Esophagus squamous epithelium (tissue), 4 donors: ENCODE results near the gene SALL3.

Experiments
- POLR2A ChIP-seq, 4 donors: fragments of 450-650 bp; IDR thresholded peaks; one replicate each; pipeline ENCODE4 v1.6.1; 2017; ENCODE audit warnings: antibody characterized with exemption in 4 of 4, mild to moderate bottlenecking in 4 of 4, moderate library complexity in 3 of 4
- TF ChIP-seq, protein P1 (sequence below), 6 experiments: fragments of 450-650 bp in 4 of 6; fragments of 200-600 bp in 2 of 6; sonication (generic) in 2 of 6; IDR thresholded peaks; one replicate each; pipeline ENCODE4 v1.5.1; 2016 to 2019; ENCODE audit warnings: antibody characterized with exemption in 6 of 6, mild to moderate bottlenecking in 4 of 6, moderate library complexity in 4 of 6

DNA sequence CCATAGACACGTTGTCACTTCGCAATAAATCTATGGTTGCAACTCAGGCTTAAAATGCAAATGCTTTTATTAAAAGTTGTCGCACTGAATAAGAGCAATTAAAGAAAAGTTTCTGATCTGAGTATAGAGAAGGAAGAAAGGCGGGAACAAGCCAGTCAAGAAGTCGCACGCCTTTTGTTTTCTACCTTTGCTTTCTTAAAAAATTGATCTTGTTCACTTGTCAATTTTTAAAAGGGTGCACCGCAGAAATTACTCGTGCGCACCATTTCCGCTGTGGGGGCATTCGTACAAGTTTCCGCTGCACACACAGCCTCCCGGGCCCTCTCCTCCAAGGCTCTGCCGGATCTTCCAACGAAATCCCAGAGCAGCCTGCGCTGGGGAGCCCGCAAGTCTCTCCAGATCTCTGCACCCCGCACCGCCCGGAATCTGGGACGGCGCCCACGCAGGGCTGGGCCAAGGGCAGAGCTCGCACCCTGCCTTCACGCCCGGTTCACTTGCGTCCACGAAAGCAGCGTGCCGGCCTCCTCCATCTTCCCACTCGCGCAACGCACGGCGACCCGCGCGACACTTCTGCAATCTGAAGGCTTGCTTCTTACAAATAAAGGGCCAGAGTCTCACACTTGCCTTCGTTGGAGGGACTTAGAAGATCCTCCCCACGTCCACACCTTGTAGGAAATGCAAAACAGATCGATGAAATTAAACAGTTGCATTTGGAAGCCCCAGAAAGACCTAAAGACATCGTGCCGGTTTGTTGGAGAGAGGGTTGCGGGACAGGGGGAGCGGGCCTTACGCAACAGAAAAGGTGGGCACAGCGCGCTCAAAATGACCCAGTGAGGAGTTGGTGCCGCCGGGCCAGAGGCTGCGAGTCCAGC, 2.6 kb upstream of the SALL3 start:
- TF ChIP-seq, protein P1, sequence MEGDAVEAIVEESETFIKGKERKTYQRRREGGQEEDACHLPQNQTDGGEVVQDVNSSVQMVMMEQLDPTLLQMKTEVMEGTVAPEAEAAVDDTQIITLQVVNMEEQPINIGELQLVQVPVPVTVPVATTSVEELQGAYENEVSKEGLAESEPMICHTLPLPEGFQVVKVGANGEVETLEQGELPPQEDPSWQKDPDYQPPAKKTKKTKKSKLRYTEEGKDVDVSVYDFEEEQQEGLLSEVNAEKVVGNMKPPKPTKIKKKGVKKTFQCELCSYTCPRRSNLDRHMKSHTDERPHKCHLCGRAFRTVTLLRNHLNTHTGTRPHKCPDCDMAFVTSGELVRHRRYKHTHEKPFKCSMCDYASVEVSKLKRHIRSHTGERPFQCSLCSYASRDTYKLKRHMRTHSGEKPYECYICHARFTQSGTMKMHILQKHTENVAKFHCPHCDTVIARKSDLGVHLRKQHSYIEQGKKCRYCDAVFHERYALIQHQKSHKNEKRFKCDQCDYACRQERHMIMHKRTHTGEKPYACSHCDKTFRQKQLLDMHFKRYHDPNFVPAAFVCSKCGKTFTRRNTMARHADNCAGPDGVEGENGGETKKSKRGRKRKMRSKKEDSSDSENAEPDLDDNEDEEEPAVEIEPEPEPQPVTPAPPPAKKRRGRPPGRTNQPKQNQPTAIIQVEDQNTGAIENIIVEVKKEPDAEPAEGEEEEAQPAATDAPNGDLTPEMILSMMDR (IDR thresholded peaks at IDR 0.05): no peak
- no peak for TF ChIP-seq POLR2A (IDR thresholded peaks at IDR 0.05)
